Thoracic aorta (tissue), 2 donors: ENCODE measurements around the gene PTPN2. TPM values are rescaled to one million over a fixed set of nuclear protein-coding genes. Genes with fewer than 3 reads are reported as not detected.

Experiments used
- ATAC-seq: fragments of 150-250 bp; one replicate; pipeline ENCODE4 v1.8.0; 2017; ENCODE audit warnings: low read depth; ENCODE audit not compliant: insufficient number of reproducible peaks, low FRiP score
- DNase-seq: peaks from one replicate; pipeline ENCODE4 v3.0.0-alpha.2; 2020; ENCODE audit warnings: low spot score
- H3K27ac ChIP-seq, 2 donors: fragments of 200-600 bp; sonication (generic); 1 replicate in 1 of 2; 2 replicates in 1 of 2; pipeline ENCODE4 v1.5.1; 2016; ENCODE audit warnings: mild to moderate bottlenecking in 2 of 2, moderate library complexity in 2 of 2
- H3K27me3 ChIP-seq: fragments of 200-600 bp; sonication (generic); replicated peaks from 2 replicates; pipeline ENCODE4 v1.6.0; 2016; ENCODE audit warnings: mild to moderate bottlenecking; ENCODE audit not compliant: insufficient read depth
- H3K36me3 ChIP-seq: fragments of 200-600 bp; sonication (generic); one replicate; pipeline ENCODE4 v1.5.1; 2016
- H3K4me1 ChIP-seq, 2 donors: fragments of 200-600 bp; sonication (generic); 1 replicate in 1 of 2; 2 replicates in 1 of 2; pipeline versions ENCODE4 v1.5.1 to v1.6.0; 2016; ENCODE audit warnings: low read depth in 2 of 2, mild to moderate bottlenecking in 1 of 2; ENCODE audit not compliant: control insufficient read depth in 1 of 2
- H3K4me3 ChIP-seq: fragments of 200-600 bp; sonication (generic); 2 replicates; pipeline ENCODE4 v1.5.1; 2016; ENCODE audit warnings: mild to moderate bottlenecking
- H3K9me3 ChIP-seq: fragments of 200-600 bp; sonication (generic); 2 replicates; pipeline ENCODE4 v1.5.1; 2016
- total RNA-seq, 2 donors: library from RNA; depleted of rRNA; stranded (reverse); fragments of >200 nt; gene quantifications; one replicate each; pipeline versions ENCODE4 v1.1.0 to v1.2.3, GENCODE V29; 2016
- TF ChIP-seq, protein P1 (sequence below): fragments of 200-600 bp; sonication (generic); IDR thresholded peaks from one replicate; pipeline ENCODE4 v1.5.1; 2019; ENCODE audit warnings: antibody characterized with exemption

PTPN2 gene
- total RNA-seq, 2 donors from 2014 or later: 29.4 to 62.8 TPM

DNA sequence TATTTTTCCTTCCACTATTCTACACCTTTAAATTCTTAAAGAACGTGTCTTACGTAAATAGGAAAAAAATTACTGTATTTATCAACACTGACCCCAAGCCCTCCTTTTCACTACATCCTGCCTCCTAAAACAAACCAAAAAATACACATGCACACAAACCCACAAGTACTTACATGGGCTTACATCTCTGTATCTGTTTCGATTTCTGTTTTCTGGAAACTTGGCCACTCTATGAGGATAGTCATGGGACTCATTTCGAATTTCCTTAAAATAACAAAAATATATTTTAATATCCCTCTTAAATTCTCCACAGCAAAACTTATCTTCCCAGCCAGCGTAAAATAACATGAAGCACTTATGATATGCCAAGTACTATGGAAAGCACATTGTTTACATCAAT, 25.0 kb downstream of the PTPN2 start:
- DNase-seq: no peak
- Histone ChIP-seq H3K27me3 (no peaks in the 10 kb centered on the region), H3K36me3 (no peaks in the 10 kb centered on the region), H3K9me3 (no peaks in the 10 kb centered on the region), H3K27ac (no peak overlapping the region), H3K4me1 (peaks cover 2 to 3% of the 10 kb centered on the region in 2 donors), H3K4me3 (no peak overlapping the region)
- TF ChIP-seq, protein P1, sequence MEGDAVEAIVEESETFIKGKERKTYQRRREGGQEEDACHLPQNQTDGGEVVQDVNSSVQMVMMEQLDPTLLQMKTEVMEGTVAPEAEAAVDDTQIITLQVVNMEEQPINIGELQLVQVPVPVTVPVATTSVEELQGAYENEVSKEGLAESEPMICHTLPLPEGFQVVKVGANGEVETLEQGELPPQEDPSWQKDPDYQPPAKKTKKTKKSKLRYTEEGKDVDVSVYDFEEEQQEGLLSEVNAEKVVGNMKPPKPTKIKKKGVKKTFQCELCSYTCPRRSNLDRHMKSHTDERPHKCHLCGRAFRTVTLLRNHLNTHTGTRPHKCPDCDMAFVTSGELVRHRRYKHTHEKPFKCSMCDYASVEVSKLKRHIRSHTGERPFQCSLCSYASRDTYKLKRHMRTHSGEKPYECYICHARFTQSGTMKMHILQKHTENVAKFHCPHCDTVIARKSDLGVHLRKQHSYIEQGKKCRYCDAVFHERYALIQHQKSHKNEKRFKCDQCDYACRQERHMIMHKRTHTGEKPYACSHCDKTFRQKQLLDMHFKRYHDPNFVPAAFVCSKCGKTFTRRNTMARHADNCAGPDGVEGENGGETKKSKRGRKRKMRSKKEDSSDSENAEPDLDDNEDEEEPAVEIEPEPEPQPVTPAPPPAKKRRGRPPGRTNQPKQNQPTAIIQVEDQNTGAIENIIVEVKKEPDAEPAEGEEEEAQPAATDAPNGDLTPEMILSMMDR: no peak
- ATAC-seq: no peak

DNA sequence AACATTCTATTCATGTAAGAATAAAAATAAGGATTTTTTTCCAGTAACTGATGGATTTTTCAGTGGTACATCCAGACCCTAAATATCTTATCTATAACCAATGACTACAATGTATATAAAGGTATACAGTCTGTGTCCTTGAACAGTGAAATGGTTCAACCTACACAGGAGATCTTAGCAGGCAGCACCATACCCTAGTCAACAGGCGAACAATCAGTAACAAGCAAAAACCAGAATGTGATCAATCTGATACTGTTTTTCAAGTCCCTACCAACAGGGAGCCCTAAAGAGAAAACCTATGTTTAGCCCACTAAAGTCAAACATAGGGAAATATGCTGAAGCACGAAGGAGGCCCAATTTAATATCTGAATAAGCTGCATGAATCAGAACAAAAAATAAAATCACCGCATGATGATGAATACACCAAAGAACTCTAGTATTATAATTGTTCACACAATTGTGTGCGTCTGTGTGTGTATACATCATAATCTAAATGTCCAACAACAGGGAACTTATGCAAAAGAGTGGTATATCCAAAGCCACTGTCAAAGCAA, 26.0 kb downstream of the PTPN2 start:
- no peak overlapping the region for H3K4me3 ChIP-seq
- no peak for ATAC-seq
- H3K27ac ChIP-seq: no peak overlapping the region
- no peaks in the 10 kb centered on the region for H3K27me3 ChIP-seq
- TF ChIP-seq, protein P1: no peak
- peaks cover 0 to 3% of the 10 kb centered on the region in 2 donors for H3K4me1 ChIP-seq
- no peak for DNase-seq
- H3K36me3 ChIP-seq: no peaks in the 10 kb centered on the region
- no peaks in the 10 kb centered on the region for H3K9me3 ChIP-seq

DNA sequence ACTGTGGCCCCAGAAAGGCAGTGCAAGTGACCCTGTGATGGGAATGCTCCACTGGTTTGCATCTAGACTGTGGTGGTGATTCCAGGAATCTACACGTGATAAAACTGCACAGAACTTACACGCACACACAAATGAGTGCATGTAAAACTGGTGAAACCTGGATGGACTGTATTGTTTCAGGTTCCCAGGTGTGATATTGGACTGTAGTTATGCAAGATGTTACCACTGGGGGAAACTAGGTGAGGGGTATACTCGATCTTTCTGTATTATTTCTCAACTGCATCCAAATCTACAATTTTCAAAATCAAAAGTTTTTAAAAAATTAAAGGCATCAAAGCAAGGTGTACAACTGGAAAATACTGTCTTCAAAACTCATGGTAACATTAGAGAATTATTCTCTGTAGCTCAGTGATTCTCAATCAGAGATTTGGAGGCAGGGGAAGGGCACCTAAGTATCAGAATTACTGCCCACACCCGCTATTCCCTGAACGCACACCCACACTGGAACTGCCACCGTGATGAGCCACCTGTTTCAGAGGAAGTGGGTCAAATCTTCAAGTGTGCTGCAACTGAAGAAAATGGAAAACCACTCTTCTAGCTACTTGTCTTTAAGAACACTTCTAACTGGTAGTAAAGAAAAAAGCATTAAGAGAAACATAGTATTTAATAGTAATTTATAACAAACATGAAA, 26.7 kb downstream of the PTPN2 start:
- Histone ChIP-seq H3K27ac (no peak overlapping the region), H3K4me3 (no peak overlapping the region), H3K36me3 (no peaks in the 10 kb centered on the region), H3K9me3 (no peaks in the 10 kb centered on the region), H3K4me1 (peaks cover 0 to 3% of the 10 kb centered on the region in 2 donors), H3K27me3 (no peaks in the 10 kb centered on the region)
- ATAC-seq (no peak), DNase-seq (no peak)
- TF ChIP-seq, protein P1: no peak

DNA sequence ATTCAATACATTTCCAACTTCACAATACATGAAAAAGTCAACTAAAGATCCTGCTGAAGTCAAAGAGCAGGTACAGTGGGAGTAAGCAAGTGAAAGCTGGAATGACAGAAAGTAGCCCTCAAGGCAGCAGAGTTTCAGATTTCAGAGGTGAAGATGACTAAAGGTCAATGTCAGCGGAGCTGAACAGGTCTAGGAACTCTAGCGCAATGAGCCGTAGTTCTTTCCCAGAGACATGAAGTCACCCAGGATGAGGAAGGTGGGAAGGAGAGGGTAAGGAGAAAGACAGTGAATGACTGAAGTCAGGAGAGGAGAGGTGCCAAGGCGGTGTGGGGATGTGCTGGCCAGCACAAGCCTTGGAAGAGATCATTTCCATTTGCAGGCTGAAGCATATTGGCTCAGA, 28.1 kb downstream of the PTPN2 start:
- DNase-seq (no peak), ATAC-seq (no peak)
- Histone ChIP-seq H3K27ac (no peak overlapping the region), H3K4me1 (peaks cover 0 to 3% of the 10 kb centered on the region in 2 donors), H3K9me3 (no peaks in the 10 kb centered on the region), H3K4me3 (no peak overlapping the region), H3K36me3 (no peaks in the 10 kb centered on the region), H3K27me3 (no peaks in the 10 kb centered on the region)
- TF ChIP-seq, protein P1: no peak

DNA sequence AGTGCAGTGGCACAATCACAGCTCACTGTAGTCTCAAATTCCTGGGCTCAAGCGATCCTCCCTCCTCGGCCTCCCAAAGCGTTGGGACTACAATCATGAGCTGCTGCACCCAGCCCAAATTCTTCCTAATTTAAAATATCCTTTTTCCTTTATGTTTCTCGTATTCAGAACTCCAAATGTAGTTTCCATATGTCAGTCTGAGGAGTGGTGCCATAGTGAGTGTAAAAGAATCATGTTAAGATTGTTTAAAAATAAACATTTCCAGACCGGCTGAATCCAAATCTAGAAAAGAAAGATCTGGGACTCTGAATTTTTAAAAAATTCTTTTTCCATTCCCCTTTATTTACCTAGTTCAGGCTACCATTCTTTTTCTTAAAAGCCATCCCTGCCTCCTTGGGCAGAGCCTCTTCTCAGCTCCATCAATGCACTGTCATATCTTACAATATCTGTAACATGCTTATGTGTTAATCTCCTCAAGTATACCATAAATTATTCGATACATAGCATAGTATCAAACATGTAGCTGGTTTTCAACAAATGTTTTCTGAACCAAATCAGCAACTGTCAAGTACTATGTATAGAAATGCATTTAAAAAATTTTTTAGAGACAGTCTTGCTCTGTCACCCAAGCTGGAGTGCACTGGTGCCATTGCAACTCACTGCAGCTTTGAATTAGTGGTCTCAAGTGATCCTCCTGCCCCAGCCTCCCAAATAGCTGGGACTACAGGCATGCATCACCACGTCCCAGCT, 31.3 kb downstream of the PTPN2 start:
- DNase-seq (no peak), ATAC-seq (no peak)
- H3K27me3 ChIP-seq: no peaks in the 10 kb centered on the region
- H3K36me3 ChIP-seq: no peaks in the 10 kb centered on the region
- TF ChIP-seq, protein P1: no peak
- H3K4me1 ChIP-seq: no peaks in the 10 kb centered on the region
- no peak overlapping the region for H3K4me3 ChIP-seq
- H3K27ac ChIP-seq: no peak overlapping the region
- H3K9me3 ChIP-seq: no peaks in the 10 kb centered on the region
